ENCODE measurements around the gene MAMSTR. TPM values are rescaled to one million over a fixed set of nuclear protein-coding genes. Genes with fewer than 3 reads are reported as not detected.

MAMSTR gene
- total and polyA plus RNA-seq, 8 donors, result 1.3 to 5.2 (median 4.5) TPM

DNA sequence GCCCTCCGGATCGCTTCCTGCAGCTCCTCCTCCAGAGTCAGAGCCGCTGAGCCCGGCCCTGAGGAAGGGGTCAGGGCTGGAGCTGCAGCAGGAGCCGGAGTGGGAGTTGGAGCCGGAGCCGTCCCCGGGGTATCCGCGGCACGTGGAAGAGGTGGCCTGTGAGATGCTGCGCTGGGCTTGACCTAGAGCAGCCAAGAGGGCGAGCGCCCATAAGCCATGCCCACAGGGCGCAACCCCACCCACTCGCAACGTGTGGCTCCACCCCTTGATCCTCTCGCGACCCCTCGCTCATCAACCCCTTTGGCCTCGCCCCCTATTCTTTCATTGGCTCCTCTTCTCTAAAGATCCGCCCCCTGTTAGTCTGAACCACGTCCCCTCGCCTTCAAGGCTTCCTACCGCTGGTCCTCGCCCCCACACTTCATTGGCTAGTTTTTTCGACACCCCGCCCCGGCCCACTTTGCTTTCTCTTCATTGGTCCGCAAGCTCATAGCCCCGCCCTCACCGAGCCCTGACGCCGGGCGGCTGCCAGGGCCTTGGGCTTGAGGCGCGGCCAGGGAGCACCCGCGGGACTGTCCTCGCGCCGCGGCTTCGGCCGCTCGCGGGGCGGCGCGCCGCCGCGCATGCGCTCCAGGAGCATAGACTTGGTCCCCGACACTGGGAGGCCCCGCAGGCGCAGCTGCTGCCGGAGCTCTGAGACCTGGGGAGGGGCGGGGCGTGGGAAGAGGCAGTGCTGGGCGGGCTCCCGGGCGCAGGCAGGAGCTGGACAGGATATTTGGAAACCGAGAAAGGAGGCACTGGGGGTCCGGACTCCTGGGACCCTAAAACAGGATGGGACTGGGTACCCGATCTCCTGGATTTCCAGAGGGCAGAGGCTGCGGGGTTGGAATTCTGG, 5.4 kb downstream of the MAMSTR start:
- peak; percentile 93 for ATAC-seq
- Histone ChIP-seq H3K9me3 (peaks cover 0 to 5% of the 10 kb centered on the region in 2 donors), H3K27me3 (no peaks in the 10 kb centered on the region), H3K36me3 (no peaks in the 10 kb centered on the region), H3K27ac (peak overlapping the region; percentile 78 to 79), H3K4me3 (peak overlapping the region; percentile 68 to 71), H3K4me1 (peaks cover 11 to 36% of the 10 kb centered on the region in 2 donors)
- TF ChIP-seq, protein P1, sequence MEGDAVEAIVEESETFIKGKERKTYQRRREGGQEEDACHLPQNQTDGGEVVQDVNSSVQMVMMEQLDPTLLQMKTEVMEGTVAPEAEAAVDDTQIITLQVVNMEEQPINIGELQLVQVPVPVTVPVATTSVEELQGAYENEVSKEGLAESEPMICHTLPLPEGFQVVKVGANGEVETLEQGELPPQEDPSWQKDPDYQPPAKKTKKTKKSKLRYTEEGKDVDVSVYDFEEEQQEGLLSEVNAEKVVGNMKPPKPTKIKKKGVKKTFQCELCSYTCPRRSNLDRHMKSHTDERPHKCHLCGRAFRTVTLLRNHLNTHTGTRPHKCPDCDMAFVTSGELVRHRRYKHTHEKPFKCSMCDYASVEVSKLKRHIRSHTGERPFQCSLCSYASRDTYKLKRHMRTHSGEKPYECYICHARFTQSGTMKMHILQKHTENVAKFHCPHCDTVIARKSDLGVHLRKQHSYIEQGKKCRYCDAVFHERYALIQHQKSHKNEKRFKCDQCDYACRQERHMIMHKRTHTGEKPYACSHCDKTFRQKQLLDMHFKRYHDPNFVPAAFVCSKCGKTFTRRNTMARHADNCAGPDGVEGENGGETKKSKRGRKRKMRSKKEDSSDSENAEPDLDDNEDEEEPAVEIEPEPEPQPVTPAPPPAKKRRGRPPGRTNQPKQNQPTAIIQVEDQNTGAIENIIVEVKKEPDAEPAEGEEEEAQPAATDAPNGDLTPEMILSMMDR (IDR thresholded peaks at IDR 0.05), result no peak
- DNase-seq, result peak; percentile 98 to 100 (median 98)
- intact Hi-C loops (cut with DNase I), result no loop called here

DNA sequence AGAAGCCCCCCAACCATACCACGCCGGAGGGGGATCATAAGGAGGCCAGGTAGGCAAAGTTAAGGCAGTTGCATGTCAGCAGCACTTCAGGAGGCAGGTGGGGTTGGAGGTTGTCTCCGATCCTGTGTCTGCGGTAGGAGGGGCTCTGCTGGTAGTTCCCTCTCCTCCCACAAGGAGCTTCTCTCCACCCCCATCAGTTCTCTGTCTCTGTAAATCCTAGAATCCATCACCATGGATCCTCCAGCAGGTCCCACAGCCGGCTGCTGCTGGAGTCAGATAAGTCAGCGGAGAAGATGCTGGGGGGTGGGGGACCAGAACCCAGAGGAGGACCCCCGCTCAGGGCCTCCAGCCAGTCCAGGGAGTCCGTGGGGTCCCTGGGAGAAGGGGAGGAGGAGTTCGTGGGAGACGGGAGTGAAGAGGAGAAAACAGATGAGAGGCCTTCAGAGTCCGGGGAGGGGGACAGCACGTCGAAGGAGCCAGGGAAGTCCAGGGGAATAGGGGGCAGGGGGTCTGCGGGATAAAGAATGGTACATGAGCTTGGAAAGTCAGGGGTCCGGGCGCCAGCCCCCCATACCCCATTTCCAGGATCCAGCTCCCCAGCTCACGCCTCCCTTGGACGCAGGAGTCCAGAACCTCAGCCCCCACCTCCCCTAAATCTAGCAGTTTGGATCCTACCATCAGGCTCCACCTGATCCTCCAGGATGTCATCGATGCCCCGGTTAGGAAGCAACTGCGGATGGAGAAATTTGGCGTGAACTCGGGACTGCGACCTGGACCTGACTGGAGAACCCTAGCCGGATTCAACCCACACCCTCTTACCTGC, 6.3 kb downstream of the MAMSTR start:
- intact Hi-C loops (cut with DNase I), result no loop called here
- peaks cover 0 to 5% of the 10 kb centered on the region in 2 donors for H3K9me3 ChIP-seq
- TF ChIP-seq, protein P1 (IDR thresholded peaks at IDR 0.05), result no peak
- H3K27ac ChIP-seq, result peak overlapping the region; percentile 33 to 79
- DNase-seq (no peak), ATAC-seq (no peak)
- peak overlapping the region; percentile 68 to 71 for H3K4me3 ChIP-seq
- H3K27me3 ChIP-seq, result no peaks in the 10 kb centered on the region
- no peaks in the 10 kb centered on the region for H3K36me3 ChIP-seq
- peaks cover 11 to 36% of the 10 kb centered on the region in 2 donors for H3K4me1 ChIP-seq

DNA sequence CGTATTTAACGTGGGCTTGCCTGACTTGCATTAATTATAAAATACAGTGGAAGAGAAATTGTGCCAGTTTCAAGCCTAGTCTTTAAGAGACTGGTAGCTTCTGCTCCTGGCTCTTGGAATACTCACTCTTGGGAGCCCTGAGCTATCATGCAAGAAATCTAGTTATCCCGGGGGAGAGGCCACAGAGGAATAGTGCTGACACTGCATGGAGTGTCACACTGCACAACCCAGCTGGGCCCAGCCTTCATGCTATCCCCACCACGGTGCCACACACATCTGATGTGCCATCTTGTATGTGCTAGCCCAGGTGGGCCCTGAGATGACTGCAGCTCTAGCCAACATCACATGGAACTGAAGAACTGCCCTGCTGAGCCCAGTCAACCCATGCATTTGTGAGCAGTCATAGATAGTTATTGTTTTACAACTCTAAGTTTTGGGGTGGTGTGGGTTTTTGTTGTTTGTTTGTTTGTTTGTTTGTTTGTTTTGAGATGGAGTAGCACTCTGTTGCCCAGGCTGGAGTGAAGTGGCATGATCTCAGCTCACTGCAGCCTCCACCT, 8.3 kb downstream of the MAMSTR start:
- intact Hi-C loops (cut with DNase I), result no loop called here

DNA sequence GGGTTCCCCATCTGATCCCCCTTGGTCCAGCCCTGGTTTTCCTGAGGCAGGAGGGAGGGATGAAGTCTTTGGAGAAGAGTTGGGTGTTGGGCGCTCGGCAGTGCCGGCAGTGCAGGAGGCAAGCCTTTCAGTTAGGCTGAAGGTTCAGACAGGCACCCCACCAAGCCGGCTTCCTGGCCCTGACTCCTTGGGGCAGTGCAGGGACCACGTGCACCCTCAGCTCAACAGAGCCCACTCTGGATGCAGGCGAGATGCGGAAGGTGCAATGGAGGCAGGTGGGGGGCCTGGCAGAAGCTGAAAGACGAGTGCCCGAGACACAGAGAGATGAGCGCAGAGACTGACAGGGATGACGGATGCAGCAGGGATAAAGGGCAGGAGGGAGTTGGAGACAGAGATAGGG, 11.1 kb downstream of the MAMSTR start:
- TF ChIP-seq, protein P1 (IDR thresholded peaks at IDR 0.05), result no peak
- Histone ChIP-seq H3K4me3 (no peak overlapping the region), H3K36me3 (no peaks in the 10 kb centered on the region), H3K27me3 (no peaks in the 10 kb centered on the region), H3K27ac (no peak overlapping the region), H3K9me3 (peaks cover 0 to 5% of the 10 kb centered on the region in 2 donors), H3K4me1 (peaks cover 5 to 7% of the 10 kb centered on the region in 2 donors)
- no peak for ATAC-seq
- no peak for DNase-seq
- intact Hi-C loops (cut with DNase I), result no loop called here

More for the DNA sequence above, 8.3 kb downstream of the MAMSTR start:
- H3K27ac ChIP-seq, result no peak overlapping the region
- TF ChIP-seq, protein P1 (IDR thresholded peaks at IDR 0.05), result no peak
- no peaks in the 10 kb centered on the region for H3K27me3 ChIP-seq
- peaks cover 0 to 5% of the 10 kb centered on the region in 2 donors for H3K9me3 ChIP-seq
- DNase-seq, result no peak
- no peak overlapping the region for H3K4me3 ChIP-seq
- no peaks in the 10 kb centered on the region for H3K36me3 ChIP-seq
- H3K4me1 ChIP-seq, result peaks cover 9 to 26% of the 10 kb centered on the region in 2 donors
- ATAC-seq, result no peak
